Measurements from ENCODE around the gene CPNE6. TPM values are rescaled to one million over a fixed set of nuclear protein-coding genes. Genes with fewer than 3 reads are reported as not detected.
A peak's percentile ranks its signal among the peaks of the same experiment; 100 is the strongest.

The CPNE6 gene
- total and polyA plus RNA-seq, 2 of the 13 experiments (the other 11 are each of a cell fraction or from before 2014, with no cell fraction given), result not detected

- TF ChIP-seq MXD3 (CRISPR knock-in tag; IDR thresholded peaks at IDR 0.05) (no peak), ZNF580 (CRISPR knock-in tag; IDR thresholded peaks at IDR 0.05; ENCODE audit: borderline replicate concordance, low read depth) (peak; percentile 65; the same call in 1 of the 2 replicates), ZNF562 (CRISPR knock-in tag; IDR thresholded peaks at IDR 0.05; ENCODE audit: borderline replicate concordance) (no peak), IRX3 (CRISPR knock-in tag; IDR thresholded peaks at IDR 0.05; ENCODE audit: borderline replicate concordance, low read depth) (no peak), BRD4 (CRISPR knock-in tag; IDR thresholded peaks at IDR 0.05) (no peak), ZNF713 (CRISPR knock-in tag; IDR thresholded peaks at IDR 0.05) (no peak), ZBTB33 (CRISPR knock-in tag; IDR thresholded peaks at IDR 0.05) (peak; percentile 46; the same call in 1 of the 2 replicates), ZNF674 (CRISPR knock-in tag; IDR thresholded peaks at IDR 0.05; ENCODE audit: low read depth) (no peak), ZNF7 (CRISPR knock-in tag; IDR thresholded peaks at IDR 0.05) (no peak), PATZ1 (CRISPR knock-in tag; IDR thresholded peaks at IDR 0.05) (peak; percentile 42; the same call in 1 of the 2 replicates)
- TF ChIP-seq, protein P1, sequence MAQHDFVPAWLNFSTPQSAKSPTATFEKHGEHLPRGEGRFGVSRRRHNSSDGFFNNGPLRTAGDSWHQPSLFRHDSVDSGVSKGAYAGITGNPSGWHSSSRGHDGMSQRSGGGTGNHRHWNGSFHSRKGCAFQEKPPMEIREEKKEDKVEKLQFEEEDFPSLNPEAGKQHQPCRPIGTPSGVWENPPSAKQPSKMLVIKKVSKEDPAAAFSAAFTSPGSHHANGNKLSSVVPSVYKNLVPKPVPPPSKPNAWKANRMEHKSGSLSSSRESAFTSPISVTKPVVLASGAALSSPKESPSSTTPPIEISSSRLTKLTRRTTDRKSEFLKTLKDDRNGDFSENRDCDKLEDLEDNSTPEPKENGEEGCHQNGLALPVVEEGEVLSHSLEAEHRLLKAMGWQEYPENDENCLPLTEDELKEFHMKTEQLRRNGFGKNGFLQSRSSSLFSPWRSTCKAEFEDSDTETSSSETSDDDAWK (CRISPR knock-in tag; IDR thresholded peaks at IDR 0.05), result no peak
- TF ChIP-seq, protein P2, sequence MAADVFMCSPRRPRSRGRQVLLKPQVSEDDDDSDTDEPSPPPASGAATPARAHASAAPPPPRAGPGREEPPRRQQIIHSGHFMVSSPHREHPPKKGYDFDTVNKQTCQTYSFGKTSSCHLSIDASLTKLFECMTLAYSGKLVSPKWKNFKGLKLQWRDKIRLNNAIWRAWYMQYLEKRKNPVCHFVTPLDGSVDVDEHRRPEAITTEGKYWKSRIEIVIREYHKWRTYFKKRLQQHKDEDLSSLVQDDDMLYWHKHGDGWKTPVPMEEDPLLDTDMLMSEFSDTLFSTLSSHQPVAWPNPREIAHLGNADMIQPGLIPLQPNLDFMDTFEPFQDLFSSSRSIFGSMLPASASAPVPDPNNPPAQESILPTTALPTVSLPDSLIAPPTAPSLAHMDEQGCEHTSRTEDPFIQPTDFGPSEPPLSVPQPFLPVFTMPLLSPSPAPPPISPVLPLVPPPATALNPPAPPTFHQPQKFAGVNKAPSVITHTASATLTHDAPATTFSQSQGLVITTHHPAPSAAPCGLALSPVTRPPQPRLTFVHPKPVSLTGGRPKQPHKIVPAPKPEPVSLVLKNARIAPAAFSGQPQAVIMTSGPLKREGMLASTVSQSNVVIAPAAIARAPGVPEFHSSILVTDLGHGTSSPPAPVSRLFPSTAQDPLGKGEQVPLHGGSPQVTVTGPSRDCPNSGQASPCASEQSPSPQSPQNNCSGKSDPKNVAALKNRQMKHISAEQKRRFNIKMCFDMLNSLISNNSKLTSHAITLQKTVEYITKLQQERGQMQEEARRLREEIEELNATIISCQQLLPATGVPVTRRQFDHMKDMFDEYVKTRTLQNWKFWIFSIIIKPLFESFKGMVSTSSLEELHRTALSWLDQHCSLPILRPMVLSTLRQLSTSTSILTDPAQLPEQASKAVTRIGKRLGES (CRISPR knock-in tag; IDR thresholded peaks at IDR 0.05; ENCODE audit: borderline replicate concordance), result no peak
- TF ChIP-seq, protein P3, sequence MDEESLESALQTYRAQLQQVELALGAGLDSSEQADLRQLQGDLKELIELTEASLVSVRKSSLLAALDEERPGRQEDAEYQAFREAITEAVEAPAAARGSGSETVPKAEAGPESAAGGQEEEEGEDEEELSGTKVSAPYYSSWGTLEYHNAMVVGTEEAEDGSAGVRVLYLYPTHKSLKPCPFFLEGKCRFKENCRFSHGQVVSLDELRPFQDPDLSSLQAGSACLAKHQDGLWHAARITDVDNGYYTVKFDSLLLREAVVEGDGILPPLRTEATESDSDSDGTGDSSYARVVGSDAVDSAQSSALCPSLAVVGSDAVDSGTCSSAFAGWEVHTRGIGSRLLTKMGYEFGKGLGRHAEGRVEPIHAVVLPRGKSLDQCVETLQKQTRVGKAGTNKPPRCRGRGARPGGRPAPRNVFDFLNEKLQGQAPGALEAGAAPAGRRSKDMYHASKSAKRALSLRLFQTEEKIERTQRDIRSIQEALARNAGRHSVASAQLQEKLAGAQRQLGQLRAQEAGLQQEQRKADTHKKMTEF (CRISPR knock-in tag; IDR thresholded peaks at IDR 0.05), result peak; percentile 83
- TF ChIP-seq, protein P4, sequence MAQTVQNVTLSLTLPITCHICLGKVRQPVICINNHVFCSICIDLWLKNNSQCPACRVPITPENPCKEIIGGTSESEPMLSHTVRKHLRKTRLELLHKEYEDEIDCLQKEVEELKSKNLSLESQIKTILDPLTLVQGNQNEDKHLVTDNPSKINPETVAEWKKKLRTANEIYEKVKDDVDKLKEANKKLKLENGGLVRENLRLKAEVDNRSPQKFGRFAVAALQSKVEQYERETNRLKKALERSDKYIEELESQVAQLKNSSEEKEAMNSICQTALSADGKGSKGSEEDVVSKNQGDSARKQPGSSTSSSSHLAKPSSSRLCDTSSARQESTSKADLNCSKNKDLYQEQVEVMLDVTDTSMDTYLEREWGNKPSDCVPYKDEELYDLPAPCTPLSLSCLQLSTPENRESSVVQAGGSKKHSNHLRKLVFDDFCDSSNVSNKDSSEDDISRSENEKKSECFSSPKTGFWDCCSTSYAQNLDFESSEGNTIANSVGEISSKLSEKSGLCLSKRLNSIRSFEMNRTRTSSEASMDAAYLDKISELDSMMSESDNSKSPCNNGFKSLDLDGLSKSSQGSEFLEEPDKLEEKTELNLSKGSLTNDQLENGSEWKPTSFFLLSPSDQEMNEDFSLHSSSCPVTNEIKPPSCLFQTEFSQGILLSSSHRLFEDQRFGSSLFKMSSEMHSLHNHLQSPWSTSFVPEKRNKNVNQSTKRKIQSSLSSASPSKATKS (CRISPR knock-in tag; IDR thresholded peaks at IDR 0.05), result no peak
Observed at GRCh38 chr14:24058260-24058950, 13.0 kb upstream of the CPNE6 start (continued).

All from HepG2 (cell line).